T-helper 1 cell treated with Interleukin-12 subunit alpha and Interleukin-12 subunit beta and Interleukin-4 antibody, amounts not matched to agents 30 μg/mL and 1 μg/mL, for 36 hours (primary cell): ENCODE data around the gene EPYC.

Experiments
- H3K27ac Mint-ChIP-seq: one replicate; pipeline ENCODE4 v1.8.0; 2021; ENCODE audit warnings: mild to moderate bottlenecking, mixed read lengths
- H3K27me3 Mint-ChIP-seq: one replicate; pipeline ENCODE4 v1.8.0; 2021; ENCODE audit warnings: low read depth, mixed read lengths
- H3K36me3 Mint-ChIP-seq: one replicate; pipeline ENCODE4 v1.8.0; 2021; ENCODE audit warnings: low read depth, mixed read lengths
- H3K4me1 Mint-ChIP-seq: one replicate; pipeline ENCODE4 v1.8.0; 2021; ENCODE audit warnings: low read depth, mixed read lengths
- H3K4me3 Mint-ChIP-seq: one replicate; pipeline ENCODE4 v1.8.0; 2021; ENCODE audit warnings: mild to moderate bottlenecking, moderate library complexity, mixed read lengths
- H3K9me3 Mint-ChIP-seq: one replicate; pipeline ENCODE4 v1.8.0; 2021; ENCODE audit warnings: mixed read lengths

EPYC gene

DNA sequence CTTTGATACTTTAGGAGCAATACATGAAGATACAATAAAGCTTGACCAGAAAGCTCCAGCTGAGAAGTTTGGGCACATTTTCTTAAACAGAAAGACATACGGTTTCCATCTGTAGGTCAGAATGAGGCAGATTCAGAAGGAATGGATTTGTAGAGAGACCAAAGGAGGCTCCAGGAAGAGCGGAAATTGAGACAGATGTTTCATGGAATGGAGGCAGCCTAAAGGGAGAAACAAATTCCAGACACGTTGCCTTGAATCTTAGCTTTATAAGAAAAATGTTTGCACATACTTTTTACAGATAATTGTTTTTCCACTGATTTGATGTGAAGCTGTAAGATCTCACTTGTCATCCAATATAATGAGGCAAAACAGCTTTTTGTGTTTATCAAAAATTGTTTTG, 24.8 kb downstream of the EPYC start:
- peaks cover 7% of the 10 kb centered on the region for H3K27me3 Mint-ChIP-seq

DNA sequence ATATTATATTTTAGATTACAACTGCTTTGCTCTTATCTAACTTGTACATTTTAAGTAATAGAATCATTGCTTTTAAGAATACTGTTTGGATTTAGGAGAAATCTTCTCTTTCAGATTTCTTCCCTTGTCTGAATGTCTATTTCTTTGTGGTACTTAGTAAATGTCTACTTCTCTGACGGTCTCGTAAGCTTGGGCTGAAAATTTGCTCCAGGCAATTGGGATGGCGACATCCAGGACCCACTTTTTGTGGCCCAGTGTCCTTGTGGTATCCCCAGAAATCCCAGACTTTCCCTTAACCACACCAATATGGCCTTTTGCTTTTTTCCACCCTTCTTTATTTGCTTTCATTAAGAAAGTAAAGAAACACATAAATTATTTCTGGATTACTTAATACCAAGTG, 25.8 kb downstream of the EPYC start:
- Mint-ChIP-seq H3K4me3 (no peak overlapping the region), H3K27me3 (peaks cover 12% of the 10 kb centered on the region)

More for the DNA sequence above, 24.8 kb downstream of the EPYC start:
- no peak overlapping the region for H3K4me3 Mint-ChIP-seq
- H3K4me1 Mint-ChIP-seq: no peaks in the 10 kb centered on the region
- no peaks in the 10 kb centered on the region for H3K9me3 Mint-ChIP-seq
- H3K27ac Mint-ChIP-seq: no peak overlapping the region
- H3K36me3 Mint-ChIP-seq: no peaks in the 10 kb centered on the region

DNA sequence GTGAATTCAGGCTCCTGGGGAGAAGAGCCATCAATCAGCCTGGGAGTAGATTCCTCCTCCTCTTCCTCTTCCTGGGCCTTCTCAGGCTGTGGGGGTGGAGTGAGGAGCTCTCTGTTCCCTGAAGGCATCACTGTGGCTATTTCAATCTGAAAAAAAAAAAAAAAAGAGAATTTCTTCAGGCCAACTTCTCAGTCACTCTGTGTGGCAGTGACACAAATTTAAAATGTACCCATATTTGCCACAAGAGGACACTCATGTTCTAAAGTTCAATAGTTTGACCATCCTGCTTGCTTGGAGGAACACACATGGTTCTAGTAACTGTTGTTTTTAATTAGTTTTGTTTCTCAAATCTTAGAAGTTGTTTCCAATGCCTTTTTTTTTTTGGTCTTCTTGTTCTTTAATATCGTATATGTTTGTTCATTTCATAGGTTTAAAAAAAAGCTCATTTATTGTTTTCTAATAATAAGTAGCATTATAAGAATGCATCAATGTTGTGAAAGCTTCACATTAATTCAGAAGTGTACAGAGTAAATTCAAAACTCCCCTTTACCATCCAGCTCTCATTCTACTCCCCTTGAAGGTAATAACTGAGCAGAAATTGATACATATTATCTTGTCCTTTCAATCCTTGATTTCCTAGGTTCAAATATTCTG, 26.5 kb downstream of the EPYC start:
- Mint-ChIP-seq H3K4me3 (no peak overlapping the region), H3K27ac (no peak overlapping the region)

More for the DNA sequence above, 25.8 kb downstream of the EPYC start:
- H3K4me1 Mint-ChIP-seq: no peaks in the 10 kb centered on the region
- H3K27ac Mint-ChIP-seq: no peak overlapping the region
- no peaks in the 10 kb centered on the region for H3K36me3 Mint-ChIP-seq
- no peaks in the 10 kb centered on the region for H3K9me3 Mint-ChIP-seq

GRCh38 chr12:90977224-90977623, 27.5 kb downstream of the EPYC start:
- no peak overlapping the region for H3K4me3 Mint-ChIP-seq
- no peaks in the 10 kb centered on the region for H3K4me1 Mint-ChIP-seq
- H3K36me3 Mint-ChIP-seq: no peaks in the 10 kb centered on the region
- no peak overlapping the region for H3K27ac Mint-ChIP-seq
- H3K9me3 Mint-ChIP-seq: no peaks in the 10 kb centered on the region
- H3K27me3 Mint-ChIP-seq: peaks cover 13% of the 10 kb centered on the region

More for the DNA sequence above, 26.5 kb downstream of the EPYC start:
- Mint-ChIP-seq H3K36me3 (no peaks in the 10 kb centered on the region), H3K4me1 (no peaks in the 10 kb centered on the region), H3K27me3 (peaks cover 13% of the 10 kb centered on the region), H3K9me3 (no peaks in the 10 kb centered on the region)

DNA sequence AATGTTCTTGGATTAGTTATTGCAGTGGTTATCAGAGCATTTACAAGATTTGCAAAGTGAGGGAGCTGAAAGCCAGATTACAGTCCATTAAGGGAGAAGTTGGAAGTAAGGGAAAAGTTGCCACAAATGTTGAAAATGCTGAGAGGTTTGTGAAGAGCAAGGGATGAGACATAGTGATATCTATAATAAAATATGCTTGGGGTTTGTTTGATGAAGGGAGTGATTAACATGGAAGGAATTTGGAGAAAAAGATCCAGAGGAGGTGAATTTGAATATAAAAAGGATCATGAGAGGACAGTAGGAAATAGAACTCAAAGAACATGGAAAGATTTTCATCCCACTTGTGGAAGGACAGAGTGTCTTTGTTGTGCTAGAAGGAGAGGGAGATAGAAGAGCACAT, 30.5 kb downstream of the EPYC start:
- H3K36me3 Mint-ChIP-seq: no peaks in the 10 kb centered on the region
- no peak overlapping the region for H3K27ac Mint-ChIP-seq
- no peaks in the 10 kb centered on the region for H3K9me3 Mint-ChIP-seq
- H3K27me3 Mint-ChIP-seq: peaks cover 13% of the 10 kb centered on the region
- no peaks in the 10 kb centered on the region for H3K4me1 Mint-ChIP-seq
- no peak overlapping the region for H3K4me3 Mint-ChIP-seq

DNA sequence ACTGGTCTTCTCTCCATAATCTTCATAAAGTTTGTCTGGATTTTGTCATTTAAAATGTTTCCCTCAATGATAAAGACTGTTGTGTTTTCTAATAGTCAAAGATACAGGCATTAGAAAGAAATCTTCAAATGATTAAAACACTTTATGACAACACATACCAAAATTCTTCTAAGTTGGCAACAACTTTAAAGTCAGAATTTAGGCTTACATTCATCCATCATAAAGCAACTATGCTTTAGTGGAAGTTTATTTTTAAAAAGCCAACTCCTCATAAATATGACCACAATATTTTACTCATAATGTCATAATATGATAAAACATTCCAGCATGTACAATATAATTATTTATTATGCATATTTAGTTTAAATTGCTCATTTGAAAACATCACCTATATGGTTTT, 32.5 kb downstream of the EPYC start:
- peaks cover 13% of the 10 kb centered on the region for H3K27me3 Mint-ChIP-seq
- H3K4me3 Mint-ChIP-seq: no peak overlapping the region

DNA sequence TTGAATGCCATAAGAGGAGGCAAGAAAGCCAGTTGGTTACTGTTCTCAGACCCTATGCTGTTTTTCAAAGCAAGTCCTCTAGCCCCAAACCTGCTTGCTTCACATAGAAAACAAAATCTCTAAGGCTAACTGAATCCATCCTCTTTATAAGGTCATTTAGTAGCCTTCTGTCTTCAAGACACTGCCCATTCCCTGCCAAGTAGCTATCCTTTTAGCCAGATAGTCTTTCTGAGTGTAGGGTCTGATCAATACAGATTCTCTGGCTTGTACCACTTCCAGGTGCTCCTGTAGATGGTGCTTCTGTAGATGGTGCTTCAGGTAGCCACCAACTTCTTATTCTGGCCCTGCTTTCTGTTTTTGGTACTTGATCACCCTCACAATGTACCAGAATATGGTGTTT, 33.9 kb downstream of the EPYC start:
- no peaks in the 10 kb centered on the region for H3K4me1 Mint-ChIP-seq
- H3K9me3 Mint-ChIP-seq: no peaks in the 10 kb centered on the region
- no peaks in the 10 kb centered on the region for H3K36me3 Mint-ChIP-seq
- no peak overlapping the region for H3K27ac Mint-ChIP-seq
- H3K4me3 Mint-ChIP-seq: no peak overlapping the region
- H3K27me3 Mint-ChIP-seq: peaks cover 6% of the 10 kb centered on the region

More for the DNA sequence above, 32.5 kb downstream of the EPYC start:
- no peaks in the 10 kb centered on the region for H3K4me1 Mint-ChIP-seq
- no peak overlapping the region for H3K27ac Mint-ChIP-seq
- H3K9me3 Mint-ChIP-seq: no peaks in the 10 kb centered on the region
- no peaks in the 10 kb centered on the region for H3K36me3 Mint-ChIP-seq

DNA sequence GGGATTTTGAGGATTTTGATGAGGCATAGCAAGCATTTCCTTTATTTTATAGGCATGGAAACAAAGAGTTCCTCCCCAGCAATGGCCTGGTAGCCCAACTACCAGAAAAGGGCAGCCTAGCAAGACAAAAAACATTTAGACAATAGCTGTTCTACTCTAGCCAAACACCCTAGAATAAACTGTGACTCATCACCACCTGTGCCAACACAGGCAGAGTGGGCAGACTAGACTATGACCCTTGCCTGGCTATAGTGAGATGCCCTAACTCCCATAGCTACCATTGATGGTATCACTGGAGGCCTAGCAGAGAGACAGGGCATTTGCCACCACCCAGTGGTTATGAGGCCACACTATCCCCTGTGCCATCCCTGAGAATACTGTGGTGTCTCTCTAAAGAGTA, 34.3 kb downstream of the EPYC start:
- no peak overlapping the region for H3K27ac Mint-ChIP-seq
- peaks cover 6% of the 10 kb centered on the region for H3K27me3 Mint-ChIP-seq
- no peaks in the 10 kb centered on the region for H3K9me3 Mint-ChIP-seq
- H3K4me3 Mint-ChIP-seq: no peak overlapping the region
- H3K4me1 Mint-ChIP-seq: no peaks in the 10 kb centered on the region
- H3K36me3 Mint-ChIP-seq: no peaks in the 10 kb centered on the region

DNA sequence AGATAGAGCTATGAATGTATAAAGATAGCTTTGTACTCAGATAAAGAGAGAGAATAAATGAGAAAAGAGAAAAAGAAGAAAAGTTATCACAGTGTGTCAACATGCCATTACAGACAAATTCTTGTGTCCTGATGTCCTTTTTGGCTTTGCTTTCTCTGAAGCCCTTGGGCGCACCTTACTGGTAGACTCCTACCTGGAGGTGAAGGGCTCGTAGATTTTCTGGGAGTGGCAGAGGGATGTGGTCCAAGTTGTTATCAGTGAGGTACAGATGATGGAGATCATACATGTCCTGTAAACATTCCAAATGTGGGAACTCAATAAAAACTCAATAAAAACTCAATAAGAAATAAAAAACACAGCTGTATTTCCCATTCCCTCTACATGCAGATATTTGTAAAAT, 34.9 kb downstream of the EPYC start:
- H3K27ac Mint-ChIP-seq: no peak overlapping the region
- H3K27me3 Mint-ChIP-seq: peaks cover 6% of the 10 kb centered on the region
- H3K36me3 Mint-ChIP-seq: no peaks in the 10 kb centered on the region
- H3K9me3 Mint-ChIP-seq: no peaks in the 10 kb centered on the region
- H3K4me1 Mint-ChIP-seq: no peaks in the 10 kb centered on the region
- no peak overlapping the region for H3K4me3 Mint-ChIP-seq

DNA sequence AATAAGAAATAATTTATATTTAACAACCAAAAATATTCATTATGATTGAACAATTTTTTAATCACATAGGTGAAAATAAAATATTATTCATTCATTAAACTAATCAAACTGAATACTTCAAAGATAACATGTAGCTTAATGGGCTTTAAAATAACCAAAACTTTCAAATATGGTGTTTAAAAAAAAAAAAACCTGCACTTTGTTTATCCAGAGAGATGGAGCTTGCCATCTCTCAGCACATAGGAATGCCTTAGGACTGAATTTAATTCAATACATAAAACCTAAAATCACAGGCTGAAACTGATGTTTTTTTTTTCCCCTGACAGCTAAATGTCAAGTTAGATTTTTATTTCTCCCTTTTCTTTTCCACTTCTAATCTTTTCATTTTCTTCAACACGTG, 35.4 kb downstream of the EPYC start:
- Mint-ChIP-seq H3K9me3 (no peaks in the 10 kb centered on the region), H3K36me3 (no peaks in the 10 kb centered on the region), H3K4me3 (no peak overlapping the region), H3K27me3 (peaks cover 4% of the 10 kb centered on the region), H3K4me1 (no peaks in the 10 kb centered on the region), H3K27ac (no peak overlapping the region)

DNA sequence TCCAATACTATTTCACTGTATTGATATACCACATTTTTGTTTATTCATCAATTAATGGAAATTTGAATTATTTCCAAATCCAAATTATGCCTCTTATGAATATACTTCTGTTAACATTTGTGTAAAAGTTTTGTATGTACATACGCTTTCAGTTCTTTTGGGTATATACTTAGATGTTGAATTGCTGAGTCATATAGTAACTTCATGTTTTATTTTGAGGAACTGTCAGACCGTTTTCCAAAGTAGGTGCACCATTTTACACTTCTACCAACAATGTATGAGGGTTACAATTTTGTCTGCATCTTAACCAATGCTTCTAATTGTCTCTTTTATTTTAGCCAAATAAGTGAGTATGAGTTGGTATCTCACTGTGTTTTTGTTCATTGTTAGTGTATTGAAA, 39.6 kb downstream of the EPYC start:
- no peak overlapping the region for H3K4me3 Mint-ChIP-seq
- H3K9me3 Mint-ChIP-seq: no peaks in the 10 kb centered on the region
- H3K27me3 Mint-ChIP-seq: no peaks in the 10 kb centered on the region
- H3K27ac Mint-ChIP-seq: no peak overlapping the region
- H3K4me1 Mint-ChIP-seq: no peaks in the 10 kb centered on the region
- H3K36me3 Mint-ChIP-seq: no peaks in the 10 kb centered on the region

DNA sequence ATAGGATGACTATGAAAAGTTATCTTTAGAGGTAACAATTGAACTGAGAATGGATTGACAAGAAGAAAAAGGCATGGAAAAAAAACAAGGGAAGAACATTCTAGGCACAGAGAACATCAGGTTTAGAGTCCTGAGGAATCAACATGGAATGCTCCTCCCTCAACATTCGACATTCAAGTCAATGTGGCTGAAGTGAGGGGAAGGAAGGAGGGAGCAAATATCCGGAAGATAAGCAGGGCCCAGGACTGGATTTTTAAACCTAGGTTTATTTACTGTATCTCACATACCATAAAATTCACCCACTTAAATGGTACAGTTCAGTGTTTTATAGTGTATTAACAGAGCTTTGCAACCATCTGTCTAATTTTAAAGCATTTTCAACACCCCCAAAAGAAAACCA, 40.2 kb downstream of the EPYC start:
- Mint-ChIP-seq H3K36me3 (no peaks in the 10 kb centered on the region), H3K4me3 (no peak overlapping the region), H3K4me1 (no peaks in the 10 kb centered on the region), H3K27me3 (no peaks in the 10 kb centered on the region), H3K27ac (no peak overlapping the region), H3K9me3 (no peaks in the 10 kb centered on the region)

DNA sequence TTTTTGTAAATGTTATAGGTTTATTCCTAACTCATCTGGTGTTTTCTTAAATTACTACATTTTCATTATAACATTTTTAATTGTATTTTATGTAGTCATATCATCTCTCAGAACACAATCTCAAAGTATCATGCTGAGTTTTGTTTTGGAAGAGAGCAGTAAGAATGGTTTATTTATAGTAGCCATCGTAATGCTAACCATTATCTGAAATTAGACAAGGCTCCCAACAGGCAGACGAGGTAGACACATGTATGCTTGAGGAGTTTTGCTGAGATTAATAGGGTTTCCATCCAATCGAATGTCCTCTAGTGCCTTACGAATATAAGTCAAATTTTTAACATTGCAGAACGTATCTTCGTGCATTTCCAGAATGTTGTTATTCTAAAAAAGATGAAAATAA, 40.8 kb downstream of the EPYC start:
- Mint-ChIP-seq H3K9me3 (no peaks in the 10 kb centered on the region), H3K36me3 (no peaks in the 10 kb centered on the region), H3K27me3 (no peaks in the 10 kb centered on the region), H3K4me1 (no peaks in the 10 kb centered on the region), H3K27ac (no peak overlapping the region), H3K4me3 (no peak overlapping the region)

- Mint-ChIP-seq H3K27me3 (no peaks in the 10 kb centered on the region), H3K4me3 (no peak overlapping the region), H3K9me3 (no peaks in the 10 kb centered on the region), H3K36me3 (no peaks in the 10 kb centered on the region), H3K27ac (no peak overlapping the region), H3K4me1 (no peaks in the 10 kb centered on the region)
These were observed 43.6 kb downstream of the EPYC start for GRCh38 chr12:90961154-90961553.

DNA sequence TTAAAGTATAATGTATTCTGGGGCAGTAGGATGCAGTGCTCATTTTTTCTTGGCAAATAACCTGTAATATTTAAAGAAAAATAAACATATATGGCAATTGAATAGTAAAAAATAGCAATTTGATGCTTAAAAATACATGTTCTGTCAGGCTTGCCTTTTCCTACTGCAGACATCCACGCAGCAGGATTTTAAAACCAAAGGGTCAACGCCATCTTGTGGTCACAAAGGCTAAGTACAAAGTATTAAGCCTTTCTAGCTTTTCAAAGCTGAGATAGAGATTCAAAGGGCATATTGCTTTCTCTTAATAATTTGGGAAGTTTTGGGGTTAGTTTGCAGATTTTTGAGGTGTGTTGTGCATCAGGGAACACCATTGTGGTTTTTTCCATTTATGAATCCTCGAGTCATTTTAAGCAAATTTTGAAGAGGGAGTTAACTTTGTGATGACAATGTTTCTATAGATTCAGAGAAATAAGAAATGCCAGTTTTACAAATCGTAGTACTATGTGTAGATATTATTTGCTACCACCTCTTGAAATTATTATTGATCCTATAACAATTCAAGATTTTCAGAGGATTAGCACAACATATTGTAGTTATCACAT, 45.1 kb downstream of the EPYC start:
- no peak overlapping the region for H3K4me3 Mint-ChIP-seq
- H3K4me1 Mint-ChIP-seq: no peaks in the 10 kb centered on the region
- H3K27ac Mint-ChIP-seq: no peak overlapping the region
- no peaks in the 10 kb centered on the region for H3K27me3 Mint-ChIP-seq
- no peaks in the 10 kb centered on the region for H3K9me3 Mint-ChIP-seq
- H3K36me3 Mint-ChIP-seq: no peaks in the 10 kb centered on the region
